Left cardiac atrium (tissue), 4 donors: ENCODE results near the gene RNF220. TPM values are rescaled to one million over a fixed set of nuclear protein-coding genes. Genes with fewer than 3 reads are reported as not detected.

Experiments used
- ATAC-seq, 2 donors: fragments of 200-7000 bp; cut with Tn5 transposase; one replicate each; pipeline ENCODE4 v1.9.1; 2020; ENCODE audit warnings: mild to moderate bottlenecking in 2 of 2, moderate library complexity in 2 of 2
- DNase-seq: peaks from one replicate; pipeline ENCODE4 v3.0.0-alpha.2; 2020
- intact Hi-C, 2 donors: fragments of 100-400 bp; cut with DNase I; formaldehyde crosslinking; loops; one replicate each; pipeline versions ENCODE4 v1.14.1 to v1.15.1; 2022 to 2023
- total RNA-seq, 2 donors: library from RNA; stranded (reverse); fragmentation: NEBNext Ultra II Directional; extraction: Animal tissue kit (Norgen Biotek cat#: 25700); gene quantifications; one replicate each; pipeline ENCODE4 v1.2.1, GENCODE V29; 2021
- donor health status: DM: no; HTN: yes; CAD: no.
- donor health status: DM: no; HTN: yes; CAD: no; lungs with severe emphysema.
- donor health status: DM: yes; HTN: yes; CAD: no.
- donor health status: Dilated cardiomyopathy.

The RNF220 gene
- total RNA-seq, 2 donors from 2014 or later, result 67.4 to 68.9 TPM

- intact Hi-C loops, result no loop called here
- no peak for ATAC-seq
Measured at GRCh38 chr1:44536357-44537209, 131.5 kb downstream of the RNF220 start.

DNA sequence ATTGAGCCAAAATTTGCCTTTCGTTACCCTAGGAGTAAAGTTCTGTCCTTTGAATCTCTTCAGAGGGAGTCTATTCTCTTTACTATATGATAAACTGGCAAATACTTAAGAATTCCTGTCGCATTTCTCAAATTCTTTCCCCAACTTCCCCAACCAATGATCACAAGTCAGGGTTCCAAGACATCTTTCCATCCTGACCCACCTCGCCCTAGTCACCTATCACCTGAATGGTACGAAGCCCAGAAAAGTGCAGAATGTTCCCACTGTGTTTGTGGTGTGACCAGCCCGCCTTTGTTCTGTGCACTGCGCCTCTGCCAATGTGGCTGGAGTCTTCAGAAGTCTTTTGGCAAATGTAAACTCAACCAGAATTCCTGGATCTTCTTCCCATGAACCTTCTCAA lies 132.5 kb downstream of the RNF220 start:
- ATAC-seq (no peak), DNase-seq (no peak)
- intact Hi-C loops, result no loop called here

More at GRCh38 chr1:44536357-44537209, 131.5 kb downstream of the RNF220 start:
- DNase-seq, result no peak

GRCh38 chr1:44537956-44538355 lies 132.9 kb downstream of the RNF220 start:
- no peak for ATAC-seq
- intact Hi-C loops, result no loop called here
- no peak for DNase-seq

- DNase-seq, result no peak
- ATAC-seq, result no peak
- intact Hi-C loops, result no loop called here
Measured at GRCh38 chr1:44539991-44540730, 135.1 kb downstream of the RNF220 start.

DNA sequence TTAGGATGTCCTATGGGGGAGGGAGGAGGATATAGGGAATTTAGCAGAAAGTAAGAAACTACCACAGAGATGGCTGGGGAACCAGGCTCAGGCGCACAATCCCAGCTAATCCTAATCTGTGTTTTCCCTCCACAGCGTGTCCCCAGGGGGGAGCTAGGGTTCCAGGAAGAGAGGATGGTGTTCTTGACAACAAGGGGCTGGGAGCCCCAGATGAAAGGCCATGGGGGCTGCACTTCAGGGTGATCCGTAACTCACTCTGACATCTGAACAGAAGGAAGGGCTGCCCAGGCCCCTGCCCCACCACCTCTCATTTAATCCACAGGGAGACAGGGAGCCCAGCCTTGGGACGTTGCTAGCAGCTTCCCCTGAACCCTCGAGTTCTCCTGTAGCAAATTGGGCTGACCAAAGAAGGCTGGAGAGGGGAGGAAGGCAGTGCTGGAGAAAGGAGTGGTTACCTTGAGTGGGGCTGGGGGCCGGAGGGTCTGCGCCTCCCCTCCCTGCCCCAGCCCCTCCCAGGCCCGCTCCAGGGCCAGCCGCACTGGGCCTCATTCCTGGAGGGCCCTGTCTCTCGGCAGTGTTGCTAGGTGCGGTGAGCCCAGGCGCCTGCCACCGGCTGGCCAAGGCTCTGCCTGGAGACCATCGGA lies 137.5 kb downstream of the RNF220 start:
- DNase-seq (no peak), ATAC-seq (no peak)
- intact Hi-C loops, result no loop called here

DNA sequence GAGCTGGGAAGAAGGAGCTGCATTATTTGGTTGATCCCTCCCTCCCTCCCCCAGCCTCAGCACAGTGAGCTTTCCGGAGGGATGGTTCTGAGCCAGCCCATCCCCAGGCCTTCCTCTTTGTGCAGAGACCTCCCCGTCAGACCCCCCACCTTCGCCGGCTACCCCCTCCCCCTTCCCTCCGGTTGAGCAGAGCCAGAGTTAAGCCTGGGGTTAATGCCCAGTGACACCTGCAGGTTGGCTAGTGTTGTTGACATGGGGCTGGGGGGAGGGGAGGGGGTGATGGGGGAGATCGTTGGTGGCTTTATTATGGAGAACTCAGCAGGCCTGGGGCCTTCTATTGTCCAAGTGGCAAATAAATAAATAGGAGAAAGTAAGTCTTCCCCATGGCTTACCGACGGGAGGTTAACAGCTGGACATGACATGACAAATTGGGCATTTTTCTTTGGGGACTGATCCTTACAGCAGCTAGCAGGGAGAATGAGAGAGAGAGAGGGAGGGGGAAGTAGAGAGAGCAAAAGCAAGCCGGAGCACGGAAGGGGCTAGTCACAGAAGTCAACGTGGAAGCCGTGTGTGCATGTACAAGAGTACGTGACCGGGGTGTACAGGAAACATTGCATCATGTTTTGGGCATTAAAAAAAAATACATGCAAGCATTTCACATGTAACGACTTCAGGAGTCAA lies 138.1 kb downstream of the RNF220 start:
- ATAC-seq (no peak), DNase-seq (no peak)
- intact Hi-C loops, result no loop called here

DNA sequence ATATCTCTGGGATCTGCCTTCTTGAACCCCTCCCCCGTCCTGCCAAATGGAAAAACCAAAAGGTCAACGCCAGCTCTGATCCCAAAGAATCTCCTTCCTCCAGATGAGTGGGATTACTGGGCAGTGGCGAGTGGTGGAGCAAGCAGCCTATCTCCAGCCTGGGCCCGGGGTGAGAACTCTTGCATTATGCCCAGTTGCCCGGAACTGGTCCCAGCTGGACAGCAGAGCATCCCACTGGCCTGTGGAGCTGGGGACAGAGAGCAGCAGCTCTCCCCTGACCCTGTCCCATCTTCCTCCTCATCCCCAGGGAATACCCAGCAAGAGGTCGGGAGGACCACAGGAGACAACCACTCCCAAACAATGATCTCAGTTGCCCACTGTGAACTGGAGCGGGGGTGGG lies 138.7 kb downstream of the RNF220 start:
- ATAC-seq (no peak), DNase-seq (no peak)
- intact Hi-C loops, result no loop called here

- ATAC-seq, result no peak
- intact Hi-C loops, result no loop called here
- no peak for DNase-seq
Measured at GRCh38 chr1:44544960-44545359, 139.9 kb downstream of the RNF220 start.

- intact Hi-C loops, result no loop called here
Measured at GRCh38 chr1:44545961-44546360, 140.9 kb downstream of the RNF220 start.

DNA sequence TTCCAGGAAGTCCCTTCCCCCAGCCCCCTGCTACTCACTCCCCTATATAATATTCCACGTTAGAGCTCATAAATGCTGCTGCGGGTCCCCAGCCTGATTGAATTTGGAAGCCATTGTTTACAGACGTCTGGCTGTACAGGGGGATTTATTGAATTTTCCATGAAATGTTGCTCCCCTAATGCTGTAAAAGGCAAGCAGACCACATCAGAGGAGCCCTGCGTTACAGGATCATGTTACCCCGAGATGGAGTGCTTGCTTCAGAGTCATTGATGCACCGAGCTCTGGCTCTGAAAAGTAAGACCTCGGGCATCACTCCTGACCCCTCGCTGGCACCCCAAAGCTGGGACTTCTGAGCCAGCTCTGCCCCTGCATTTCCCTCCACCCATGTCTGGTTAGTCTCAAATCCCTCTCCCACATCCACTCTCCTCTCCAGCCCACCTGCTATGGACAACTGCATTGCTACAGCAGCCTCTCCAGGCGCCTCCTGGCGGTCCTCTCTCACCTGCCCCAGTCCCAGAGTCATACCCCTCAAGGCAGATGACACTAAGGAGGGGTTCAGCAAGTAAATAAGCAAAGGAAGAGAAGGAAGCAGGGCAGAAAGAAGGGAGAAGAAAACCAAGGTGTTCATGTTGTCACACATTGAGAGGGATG lies 141.5 kb downstream of the RNF220 start:
- ATAC-seq (no peak), DNase-seq (no peak)
- intact Hi-C loops, result no loop called here

More at GRCh38 chr1:44545961-44546360, 140.9 kb downstream of the RNF220 start:
- DNase-seq, result no peak
- ATAC-seq, result no peak

GRCh38 chr1:44547361-44547760 lies 142.3 kb downstream of the RNF220 start:
- ATAC-seq, result no peak
- DNase-seq, result no peak
- intact Hi-C loops, result no loop called here

- no peak for ATAC-seq
- intact Hi-C loops, result no loop called here
- no peak for DNase-seq
Measured at GRCh38 chr1:44547837-44548236, 142.8 kb downstream of the RNF220 start.

DNA sequence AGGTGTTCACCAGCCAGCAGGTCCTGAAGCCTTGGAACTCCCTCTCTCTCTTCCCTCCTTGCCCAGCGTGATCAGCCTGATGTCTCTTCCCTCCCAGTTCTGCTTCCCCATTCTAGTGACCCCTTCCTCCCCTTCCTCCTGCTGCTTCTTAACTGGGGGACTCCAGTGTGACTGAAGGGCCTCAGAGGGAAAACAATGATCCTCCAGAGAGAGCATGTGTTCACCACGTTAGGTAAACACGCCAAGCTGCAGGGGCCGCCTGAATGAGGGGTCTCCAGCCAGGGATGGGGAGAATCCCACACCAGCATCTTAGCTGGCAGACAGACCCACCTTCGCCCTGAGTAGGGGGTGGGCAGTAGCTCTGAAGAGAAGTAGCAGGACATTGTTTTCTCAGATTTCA lies 144.5 kb downstream of the RNF220 start:
- DNase-seq (no peak), ATAC-seq (no peak)
- intact Hi-C loops, result no loop called here

DNA sequence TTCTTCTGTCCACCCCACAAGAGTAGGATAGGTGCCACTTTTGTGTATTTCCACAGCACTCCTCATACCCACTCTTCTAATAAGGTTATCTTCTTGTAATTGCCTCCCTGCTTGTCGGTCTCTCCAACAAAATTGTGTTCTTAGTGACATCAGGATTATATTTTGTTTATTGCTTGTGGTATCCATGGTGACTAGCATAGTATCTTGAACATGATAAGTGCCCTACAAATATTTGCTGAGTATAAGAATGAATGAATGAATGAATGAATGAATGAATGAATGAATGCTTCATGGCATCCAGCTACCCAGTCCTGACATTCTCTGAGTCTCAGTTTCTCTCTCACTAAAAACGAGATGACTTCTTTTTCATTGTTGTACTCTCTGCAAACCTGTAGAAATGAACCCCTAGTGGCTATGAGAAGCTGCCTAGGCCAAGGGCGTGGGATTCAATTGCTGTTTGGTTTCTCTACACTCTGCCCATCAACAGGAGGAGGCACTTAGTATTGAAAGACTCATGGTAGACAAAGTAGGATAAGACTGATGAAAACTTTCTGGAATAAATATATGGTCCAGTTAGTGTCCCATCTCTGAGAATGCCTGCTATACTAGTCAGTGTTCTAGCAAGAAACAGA lies 148.2 kb downstream of the RNF220 start:
- ATAC-seq (no peak), DNase-seq (no peak)
- intact Hi-C loops, result no loop called here

- peak in 1 of 2 donors; percentile 60 for ATAC-seq
- intact Hi-C loops, result no loop called here
- DNase-seq, result no peak
Measured at GRCh38 chr1:44553771-44554170, 148.7 kb downstream of the RNF220 start.

GRCh38 chr1:44554706-44555105 lies 149.7 kb downstream of the RNF220 start:
- intact Hi-C loops, result no loop called here
- ATAC-seq, result no peak
- no peak for DNase-seq

GRCh38 chr1:44557778-44558177 lies 152.7 kb downstream of the RNF220 start:
- ATAC-seq, result no peak
- intact Hi-C loops, result no loop called here
- DNase-seq, result no peak

GRCh38 chr1:44558883-44559282 lies 153.8 kb downstream of the RNF220 start:
- DNase-seq, result no peak
- ATAC-seq, result no peak
- intact Hi-C loops, result no loop called here

GRCh38 chr1:44559330-44559729 lies 154.3 kb downstream of the RNF220 start:
- DNase-seq (no peak), ATAC-seq (no peak)
- intact Hi-C loops, result no loop called here
